Effector memory CD4-positive, alpha-beta T cell (primary cell): ENCODE measurements around the gene TANK.

Experiments used
- DNase-seq, 3 donors: peaks; one replicate each; pipeline ENCODE4 v3.0.0-alpha.2; 2020
- H3K27ac ChIP-seq: 2 replicates; pipeline ENCODE4 v1.7.0; 2013; ENCODE audit warnings: mild to moderate bottlenecking, low read length, moderate library complexity; ENCODE audit not compliant: insufficient read depth, poor library complexity, severe bottlenecking
- H3K27me3 ChIP-seq: replicated peaks from 2 replicates; pipeline ENCODE4 v1.7.0; 2013; ENCODE audit warnings: mild to moderate bottlenecking, low read length; ENCODE audit not compliant: insufficient read depth, control insufficient read depth, poor library complexity, severe bottlenecking
- H3K36me3 ChIP-seq: 2 replicates; pipeline ENCODE4 v1.7.0; 2013; ENCODE audit warnings: mild to moderate bottlenecking, low read length, moderate library complexity; ENCODE audit not compliant: control insufficient read depth, insufficient read depth
- H3K4me1 ChIP-seq: 2 replicates; pipeline ENCODE4 v1.7.0; 2013; ENCODE audit warnings: low read length, mild to moderate bottlenecking; ENCODE audit not compliant: control insufficient read depth, insufficient read depth, poor library complexity, severe bottlenecking
- H3K4me3 ChIP-seq: 2 replicates; pipeline ENCODE4 v1.7.0; 2013; ENCODE audit warnings: low read length, low read depth, mild to moderate bottlenecking; ENCODE audit not compliant: insufficient read depth, poor library complexity, severe bottlenecking
- H3K9me3 ChIP-seq: 2 replicates; pipeline ENCODE4 v1.7.0; 2013; ENCODE audit warnings: mild to moderate bottlenecking, low read length, moderate library complexity; ENCODE audit not compliant: control insufficient read depth

TANK gene

GRCh38 chr2:161223139-161223732 lies 63.0 kb downstream of the TANK start:
- Histone ChIP-seq H3K36me3 (peaks cover 23% of the 10 kb centered on the region), H3K27ac (no peak overlapping the region), H3K27me3 (no peaks in the 10 kb centered on the region), H3K4me3 (no peak overlapping the region), H3K9me3 (no peaks in the 10 kb centered on the region), H3K4me1 (no peaks in the 10 kb centered on the region)
- no peak for DNase-seq

DNA sequence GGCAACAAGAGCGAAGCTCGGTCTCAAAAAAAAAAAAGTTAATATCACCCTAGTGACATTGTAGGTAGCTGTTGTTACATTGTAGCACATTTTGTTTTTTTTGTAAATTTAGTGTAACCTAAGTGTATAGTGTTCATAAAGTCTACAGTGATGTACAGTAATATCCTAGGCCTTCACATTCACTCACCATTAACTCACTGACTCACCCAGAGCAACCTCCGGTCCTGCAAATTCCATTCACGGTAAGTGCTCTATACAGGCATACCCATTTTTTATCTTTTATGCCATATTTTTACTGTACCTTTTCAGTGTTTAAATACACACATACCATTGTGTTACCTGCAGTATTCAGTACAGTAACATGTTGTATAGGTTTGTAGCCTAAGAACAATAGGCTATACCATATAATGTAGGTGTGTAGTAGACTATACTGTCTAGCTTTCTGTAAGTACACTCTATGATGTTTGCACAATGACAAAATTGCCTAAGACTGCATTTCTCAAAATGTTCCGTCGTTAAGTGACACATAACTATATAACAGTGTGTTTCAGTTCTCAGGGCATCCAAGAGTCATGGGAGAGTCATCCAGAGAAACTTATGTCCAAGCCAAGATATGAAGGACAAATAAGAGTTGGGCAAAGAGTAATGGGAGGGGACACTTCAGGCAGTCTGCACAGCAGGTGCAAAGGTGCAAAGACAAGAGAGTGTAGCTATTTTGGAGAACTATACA lies 68.4 kb downstream of the TANK start:
- Histone ChIP-seq H3K9me3 (no peaks in the 10 kb centered on the region), H3K36me3 (peaks cover 48% of the 10 kb centered on the region), H3K27ac (no peak overlapping the region), H3K4me1 (no peaks in the 10 kb centered on the region), H3K4me3 (no peak overlapping the region), H3K27me3 (no peaks in the 10 kb centered on the region)
- no peak for DNase-seq

- Histone ChIP-seq H3K4me3 (no peak overlapping the region), H3K4me1 (no peaks in the 10 kb centered on the region), H3K36me3 (peaks cover 40% of the 10 kb centered on the region), H3K27ac (no peak overlapping the region), H3K9me3 (no peaks in the 10 kb centered on the region), H3K27me3 (no peaks in the 10 kb centered on the region)
- DNase-seq, result no peak
Observed at GRCh38 chr2:161230959-161231358, 70.7 kb downstream of the TANK start.

DNA sequence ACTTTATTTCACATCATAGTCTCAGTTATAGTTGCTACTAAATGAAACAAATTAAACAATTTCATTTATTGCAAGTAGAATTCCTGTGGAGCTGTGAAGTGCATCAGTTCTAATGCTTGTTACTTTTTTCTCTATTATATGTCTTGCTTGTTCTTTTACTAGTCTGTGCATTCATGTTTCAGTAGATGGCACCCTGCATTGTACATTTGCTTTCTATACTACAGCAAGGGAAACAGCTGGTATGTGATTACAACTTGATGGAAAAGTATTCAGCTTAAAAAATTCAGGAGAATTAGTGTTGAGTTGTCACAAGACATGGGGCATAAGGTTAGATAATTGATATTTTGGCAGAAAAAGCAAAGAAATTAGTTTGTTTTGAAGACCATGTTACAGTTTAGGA lies 72.3 kb downstream of the TANK start:
- no peaks in the 10 kb centered on the region for H3K4me1 ChIP-seq

GRCh38 chr2:161233858-161234431 lies 73.7 kb downstream of the TANK start:
- H3K4me1 ChIP-seq, result no peaks in the 10 kb centered on the region
- DNase-seq, result no peak
- no peak overlapping the region for H3K4me3 ChIP-seq
- H3K9me3 ChIP-seq, result no peaks in the 10 kb centered on the region
- peaks cover 24% of the 10 kb centered on the region for H3K36me3 ChIP-seq
- H3K27me3 ChIP-seq, result no peaks in the 10 kb centered on the region
- H3K27ac ChIP-seq, result no peak overlapping the region

More for the DNA sequence above, 72.3 kb downstream of the TANK start:
- Histone ChIP-seq H3K9me3 (no peaks in the 10 kb centered on the region), H3K27me3 (no peaks in the 10 kb centered on the region), H3K4me3 (no peak overlapping the region), H3K27ac (no peak overlapping the region), H3K36me3 (peaks cover 36% of the 10 kb centered on the region)
- no peak for DNase-seq

DNA sequence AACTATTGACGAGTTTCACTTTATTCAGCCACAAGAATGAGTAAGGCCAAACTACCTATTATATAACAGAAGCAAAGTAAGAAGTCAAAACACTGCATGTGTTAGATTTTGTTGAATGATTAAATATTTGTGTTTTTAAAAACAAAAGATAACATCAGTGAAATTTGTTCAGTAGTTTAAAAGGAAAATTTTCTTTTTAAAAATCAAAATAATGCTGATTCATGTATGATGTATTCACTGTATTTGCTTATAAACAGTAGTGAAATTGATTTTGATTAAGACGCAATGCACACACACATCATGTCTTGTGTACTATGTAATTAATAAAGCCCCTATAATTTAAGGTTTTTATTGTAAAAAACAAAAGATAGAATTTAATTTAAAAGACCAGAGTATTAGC lies 74.4 kb downstream of the TANK start:
- Histone ChIP-seq H3K4me1 (no peaks in the 10 kb centered on the region), H3K27me3 (no peaks in the 10 kb centered on the region), H3K27ac (no peak overlapping the region), H3K36me3 (peaks cover 24% of the 10 kb centered on the region), H3K9me3 (no peaks in the 10 kb centered on the region), H3K4me3 (no peak overlapping the region)
- no peak for DNase-seq

- Histone ChIP-seq H3K4me3 (peak overlapping the region; percentile 72), H3K27me3 (no peaks in the 10 kb centered on the region), H3K36me3 (peaks cover 5% of the 10 kb centered on the region), H3K4me1 (peaks cover under 1% of the 10 kb centered on the region), H3K27ac (peak overlapping the region; percentile 42), H3K9me3 (no peaks in the 10 kb centered on the region)
- peak in 2 of 3 donors; percentile 26 to 47 for DNase-seq
Observed at GRCh38 chr2:161237392-161238264, 77.4 kb downstream of the TANK start.

- peak overlapping the region; percentile 72 for H3K4me3 ChIP-seq
- H3K9me3 ChIP-seq, result no peaks in the 10 kb centered on the region
- no peak for DNase-seq
- peaks cover 5% of the 10 kb centered on the region for H3K36me3 ChIP-seq
- peak overlapping the region; percentile 42 for H3K27ac ChIP-seq
- no peaks in the 10 kb centered on the region for H3K27me3 ChIP-seq
- H3K4me1 ChIP-seq, result peaks cover 6% of the 10 kb centered on the region
Observed at GRCh38 chr2:161238265-161238559, 78.0 kb downstream of the TANK start.

DNA sequence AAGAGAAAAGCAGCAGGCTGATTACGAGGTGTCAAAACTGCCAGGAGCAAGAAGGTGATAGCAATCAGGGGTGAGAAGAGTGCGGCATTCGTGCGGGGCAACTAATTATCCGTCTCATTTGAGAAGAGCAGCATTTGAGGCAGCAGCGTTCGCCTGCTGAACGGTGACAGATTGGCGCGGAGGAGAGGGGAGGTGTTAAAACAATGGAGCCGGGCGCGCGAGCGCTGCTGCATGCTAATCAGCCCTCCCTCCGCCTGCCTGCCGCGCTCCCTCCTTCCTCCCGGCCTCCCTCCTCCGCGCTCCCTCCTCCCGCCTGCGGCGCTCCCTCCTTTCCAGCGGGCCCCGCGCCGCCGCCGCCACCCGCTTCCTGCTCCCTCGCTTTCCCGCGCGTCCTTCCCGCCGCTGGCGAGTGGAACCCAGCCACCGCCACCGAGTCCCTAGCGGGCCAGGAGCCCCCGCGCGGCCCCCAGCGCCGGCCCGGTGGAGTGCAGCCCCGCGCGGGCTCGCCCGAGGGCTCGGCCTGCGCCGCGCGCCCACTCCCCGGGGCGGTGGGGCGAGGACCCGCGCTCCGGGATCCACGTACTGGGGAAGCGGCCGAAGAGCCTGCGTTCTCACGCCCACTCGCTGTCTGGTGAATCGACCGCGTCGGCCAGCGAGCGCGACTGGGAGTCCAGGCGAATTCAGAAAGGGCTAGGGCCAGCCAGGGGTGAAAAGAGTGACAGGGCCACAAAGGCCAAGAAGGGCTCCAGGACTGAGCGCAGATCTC lies 78.5 kb downstream of the TANK start:
- Histone ChIP-seq H3K4me3 (peak overlapping the region; percentile 72), H3K27ac (peak overlapping the region; percentile 42), H3K27me3 (no peaks in the 10 kb centered on the region), H3K9me3 (no peaks in the 10 kb centered on the region), H3K36me3 (peaks cover 5% of the 10 kb centered on the region), H3K4me1 (peaks cover 7% of the 10 kb centered on the region)
- DNase-seq, result peak; percentile 22 to 53 (median 42)
